Measurements from ENCODE around the gene TRHDE.

Gene TRHDE

GRCh38 chr12:72465940-72466630, 193.9 kb downstream of the TRHDE start:
- ChIA-PET POLR2A (no interaction called here), CTCF (interaction anchor here (0.7 kb wide), 1 partner anchor 331 kb away, joined by 3 read pairs; no protein-coding TSS in a partner anchor)
- TF ChIP-seq ZNF626 (tag by site-specific recombination; IDR thresholded peaks at IDR 0.05) (no peak), ZNF174 (tag by site-specific recombination; IDR thresholded peaks at IDR 0.05) (no peak), ZNF664 (tag by site-specific recombination; IDR thresholded peaks at IDR 0.05) (no peak), ZNF426 (tag by site-specific recombination; IDR thresholded peaks at IDR 0.05) (no peak), ZNF654 (tag by site-specific recombination; IDR thresholded peaks at IDR 0.05; ENCODE audit: low read depth) (no peak), ZNF610 (tag by site-specific recombination; IDR thresholded peaks at IDR 0.05; ENCODE audit: borderline replicate concordance) (no peak)
- no peaks in the 10 kb centered on the region for H3K36me3 ChIP-seq (ENCODE audit: control insufficient read depth in 2 of 2, insufficient read depth in 1 of 2, low read length in 2 of 2)
- no peak overlapping the region for H3K4me3 ChIP-seq (ENCODE audit: low read depth, low read length)
- H3K27ac ChIP-seq (ENCODE audit: extremely low read depth, low read depth, low read length): no peak overlapping the region
- no peaks in the 10 kb centered on the region for H3K9me3 ChIP-seq (ENCODE audit: control insufficient read depth, insufficient read depth, low read depth, low read length)
- H3K4me1 ChIP-seq (ENCODE audit: control insufficient read depth, insufficient read depth, low read length): no peaks in the 10 kb centered on the region

DNA sequence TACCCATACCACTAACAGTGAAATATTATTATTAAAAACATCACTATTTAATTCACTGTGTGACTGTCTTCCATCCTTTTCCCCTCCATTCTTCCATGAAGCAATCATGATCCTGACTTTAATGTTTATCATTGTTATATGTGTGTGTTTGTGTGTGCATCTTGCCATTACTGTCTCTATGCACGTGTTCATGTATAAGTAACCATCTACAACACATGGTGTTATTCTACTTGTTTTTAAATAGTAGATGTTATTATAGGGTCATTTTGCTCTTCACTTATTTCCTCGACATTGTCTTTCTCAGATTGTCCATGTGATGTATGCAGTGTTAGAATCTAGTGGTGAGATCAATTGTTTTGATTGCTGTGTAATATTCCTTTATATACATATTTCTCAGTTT, 195.8 kb downstream of the TRHDE start:
- Histone ChIP-seq H3K36me3 (ENCODE audit: control insufficient read depth in 2 of 2, insufficient read depth in 1 of 2, low read length in 2 of 2) (no peaks in the 10 kb centered on the region), H3K4me3 (ENCODE audit: low read depth, low read length) (no peak overlapping the region), H3K27ac (ENCODE audit: extremely low read depth, low read depth, low read length) (no peak overlapping the region), H3K9me3 (ENCODE audit: control insufficient read depth, insufficient read depth, low read depth, low read length) (no peaks in the 10 kb centered on the region), H3K4me1 (ENCODE audit: control insufficient read depth, insufficient read depth, low read length) (no peaks in the 10 kb centered on the region)
- POLR2A ChIA-PET: no interaction called here
- CTCF ChIA-PET: no interaction called here
- TF ChIP-seq ZNF335 (tag by site-specific recombination; conservative IDR thresholded peaks at IDR 0.05) (no peak), ZNF37A (tag by site-specific recombination; IDR thresholded peaks at IDR 0.05) (no peak), ZNF830 (tag by site-specific recombination; IDR thresholded peaks at IDR 0.05; ENCODE audit: low read depth) (no peak), ZNF140 (tag by site-specific recombination; IDR thresholded peaks at IDR 0.05) (no peak), ZNF223 (tag by site-specific recombination; IDR thresholded peaks at IDR 0.05) (no peak), ZNF311 (tag by site-specific recombination; IDR thresholded peaks at IDR 0.05; ENCODE audit: borderline replicate concordance) (no peak), ZNF560 (tag by site-specific recombination; IDR thresholded peaks at IDR 0.05; ENCODE audit: borderline replicate concordance) (no peak), ZNF274 (IDR thresholded peaks at IDR 0.05; ENCODE audit: low read length) (no peak), ZNF274 (tag by site-specific recombination; IDR thresholded peaks at IDR 0.05; ENCODE audit: borderline replicate concordance) (no peak), ZBTB17 (tag by site-specific recombination; IDR thresholded peaks at IDR 0.05) (no peak), ZNF394 (tag by site-specific recombination; IDR thresholded peaks at IDR 0.05; ENCODE audit: borderline replicate concordance) (no peak), ZNF561 (tag by site-specific recombination; IDR thresholded peaks at IDR 0.05; ENCODE audit: borderline replicate concordance) (no peak), ZNF623 (tag by site-specific recombination; IDR thresholded peaks at IDR 0.05) (no peak), ZNF585B (tag by site-specific recombination; IDR thresholded peaks at IDR 0.05) (no peak), BCL11B (tag by site-specific recombination; IDR thresholded peaks at IDR 0.05; ENCODE audit: low read depth) (no peak)
- TF ChIP-seq, protein P1, sequence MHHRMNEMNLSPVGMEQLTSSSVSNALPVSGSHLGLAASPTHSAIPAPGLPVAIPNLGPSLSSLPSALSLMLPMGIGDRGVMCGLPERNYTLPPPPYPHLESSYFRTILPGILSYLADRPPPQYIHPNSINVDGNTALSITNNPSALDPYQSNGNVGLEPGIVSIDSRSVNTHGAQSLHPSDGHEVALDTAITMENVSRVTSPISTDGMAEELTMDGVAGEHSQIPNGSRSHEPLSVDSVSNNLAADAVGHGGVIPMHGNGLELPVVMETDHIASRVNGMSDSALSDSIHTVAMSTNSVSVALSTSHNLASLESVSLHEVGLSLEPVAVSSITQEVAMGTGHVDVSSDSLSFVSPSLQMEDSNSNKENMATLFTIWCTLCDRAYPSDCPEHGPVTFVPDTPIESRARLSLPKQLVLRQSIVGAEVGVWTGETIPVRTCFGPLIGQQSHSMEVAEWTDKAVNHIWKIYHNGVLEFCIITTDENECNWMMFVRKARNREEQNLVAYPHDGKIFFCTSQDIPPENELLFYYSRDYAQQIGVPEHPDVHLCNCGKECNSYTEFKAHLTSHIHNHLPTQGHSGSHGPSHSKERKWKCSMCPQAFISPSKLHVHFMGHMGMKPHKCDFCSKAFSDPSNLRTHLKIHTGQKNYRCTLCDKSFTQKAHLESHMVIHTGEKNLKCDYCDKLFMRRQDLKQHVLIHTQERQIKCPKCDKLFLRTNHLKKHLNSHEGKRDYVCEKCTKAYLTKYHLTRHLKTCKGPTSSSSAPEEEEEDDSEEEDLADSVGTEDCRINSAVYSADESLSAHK (tag by site-specific recombination; IDR thresholded peaks at IDR 0.05): no peak
- TF ChIP-seq, protein P2, sequence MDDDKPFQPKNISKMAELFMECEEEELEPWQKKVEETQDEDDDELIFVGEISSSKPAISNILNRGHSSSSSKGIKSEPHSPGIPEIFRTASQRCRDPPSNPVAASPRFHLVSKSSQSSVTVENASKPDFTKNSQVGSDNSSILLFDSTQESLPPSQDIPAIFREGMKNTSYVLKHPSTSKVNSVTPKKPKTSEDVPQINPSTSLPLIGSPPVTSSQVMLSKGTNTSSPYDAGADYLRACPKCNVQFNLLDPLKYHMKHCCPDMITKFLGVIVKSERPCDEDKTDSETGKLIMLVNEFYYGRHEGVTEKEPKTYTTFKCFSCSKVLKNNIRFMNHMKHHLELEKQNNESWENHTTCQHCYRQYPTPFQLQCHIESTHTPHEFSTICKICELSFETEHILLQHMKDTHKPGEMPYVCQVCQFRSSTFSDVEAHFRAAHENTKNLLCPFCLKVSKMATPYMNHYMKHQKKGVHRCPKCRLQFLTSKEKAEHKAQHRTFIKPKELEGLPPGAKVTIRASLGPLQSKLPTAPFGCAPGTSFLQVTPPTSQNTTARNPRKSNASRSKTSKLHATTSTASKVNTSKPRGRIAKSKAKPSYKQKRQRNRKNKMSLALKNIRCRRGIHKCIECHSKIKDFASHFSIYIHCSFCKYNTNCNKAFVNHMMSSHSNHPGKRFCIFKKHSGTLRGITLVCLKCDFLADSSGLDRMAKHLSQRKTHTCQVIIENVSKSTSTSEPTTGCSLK (tag by site-specific recombination; IDR thresholded peaks at IDR 0.05): no peak
- TF ChIP-seq, protein P3, sequence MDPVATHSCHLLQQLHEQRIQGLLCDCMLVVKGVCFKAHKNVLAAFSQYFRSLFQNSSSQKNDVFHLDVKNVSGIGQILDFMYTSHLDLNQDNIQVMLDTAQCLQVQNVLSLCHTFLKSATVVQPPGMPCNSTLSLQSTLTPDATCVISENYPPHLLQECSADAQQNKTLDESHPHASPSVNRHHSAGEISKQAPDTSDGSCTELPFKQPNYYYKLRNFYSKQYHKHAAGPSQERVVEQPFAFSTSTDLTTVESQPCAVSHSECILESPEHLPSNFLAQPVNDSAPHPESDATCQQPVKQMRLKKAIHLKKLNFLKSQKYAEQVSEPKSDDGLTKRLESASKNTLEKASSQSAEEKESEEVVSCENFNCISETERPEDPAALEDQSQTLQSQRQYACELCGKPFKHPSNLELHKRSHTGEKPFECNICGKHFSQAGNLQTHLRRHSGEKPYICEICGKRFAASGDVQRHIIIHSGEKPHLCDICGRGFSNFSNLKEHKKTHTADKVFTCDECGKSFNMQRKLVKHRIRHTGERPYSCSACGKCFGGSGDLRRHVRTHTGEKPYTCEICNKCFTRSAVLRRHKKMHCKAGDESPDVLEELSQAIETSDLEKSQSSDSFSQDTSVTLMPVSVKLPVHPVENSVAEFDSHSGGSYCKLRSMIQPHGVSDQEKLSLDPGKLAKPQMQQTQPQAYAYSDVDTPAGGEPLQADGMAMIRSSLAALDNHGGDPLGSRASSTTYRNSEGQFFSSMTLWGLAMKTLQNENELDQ (tag by site-specific recombination; IDR thresholded peaks at IDR 0.05; ENCODE audit: low read depth): no peak
- TF ChIP-seq, protein P4, sequence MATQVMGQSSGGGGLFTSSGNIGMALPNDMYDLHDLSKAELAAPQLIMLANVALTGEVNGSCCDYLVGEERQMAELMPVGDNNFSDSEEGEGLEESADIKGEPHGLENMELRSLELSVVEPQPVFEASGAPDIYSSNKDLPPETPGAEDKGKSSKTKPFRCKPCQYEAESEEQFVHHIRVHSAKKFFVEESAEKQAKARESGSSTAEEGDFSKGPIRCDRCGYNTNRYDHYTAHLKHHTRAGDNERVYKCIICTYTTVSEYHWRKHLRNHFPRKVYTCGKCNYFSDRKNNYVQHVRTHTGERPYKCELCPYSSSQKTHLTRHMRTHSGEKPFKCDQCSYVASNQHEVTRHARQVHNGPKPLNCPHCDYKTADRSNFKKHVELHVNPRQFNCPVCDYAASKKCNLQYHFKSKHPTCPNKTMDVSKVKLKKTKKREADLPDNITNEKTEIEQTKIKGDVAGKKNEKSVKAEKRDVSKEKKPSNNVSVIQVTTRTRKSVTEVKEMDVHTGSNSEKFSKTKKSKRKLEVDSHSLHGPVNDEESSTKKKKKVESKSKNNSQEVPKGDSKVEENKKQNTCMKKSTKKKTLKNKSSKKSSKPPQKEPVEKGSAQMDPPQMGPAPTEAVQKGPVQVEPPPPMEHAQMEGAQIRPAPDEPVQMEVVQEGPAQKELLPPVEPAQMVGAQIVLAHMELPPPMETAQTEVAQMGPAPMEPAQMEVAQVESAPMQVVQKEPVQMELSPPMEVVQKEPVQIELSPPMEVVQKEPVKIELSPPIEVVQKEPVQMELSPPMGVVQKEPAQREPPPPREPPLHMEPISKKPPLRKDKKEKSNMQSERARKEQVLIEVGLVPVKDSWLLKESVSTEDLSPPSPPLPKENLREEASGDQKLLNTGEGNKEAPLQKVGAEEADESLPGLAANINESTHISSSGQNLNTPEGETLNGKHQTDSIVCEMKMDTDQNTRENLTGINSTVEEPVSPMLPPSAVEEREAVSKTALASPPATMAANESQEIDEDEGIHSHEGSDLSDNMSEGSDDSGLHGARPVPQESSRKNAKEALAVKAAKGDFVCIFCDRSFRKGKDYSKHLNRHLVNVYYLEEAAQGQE (tag by site-specific recombination; IDR thresholded peaks at IDR 0.05): no peak
